Parathyroid adenoma (tissue), 2 donors: ENCODE results near the gene TDRD15.
A peak's percentile ranks its signal among the peaks of the same experiment; 100 is the strongest.

Experiments used
- H2AFZ ChIP-seq: fragments of 300-600 bp; sonication (generic); one replicate; pipeline ENCODE4 v1.7.0; 2017; ENCODE audit warnings: antibody characterized with exemption, mild to moderate bottlenecking
- H3K27ac ChIP-seq: fragments of 300-600 bp; sonication (generic); one replicate; pipeline ENCODE4 v1.7.0; 2017
- H3K27me3 ChIP-seq: fragments of 300-600 bp; sonication (generic); one replicate; pipeline ENCODE4 v1.7.0; 2017; ENCODE audit warnings: low read length; ENCODE audit not compliant: control insufficient read depth, insufficient read depth
- H3K36me3 ChIP-seq: fragments of 300-600 bp; sonication (generic); one replicate; pipeline ENCODE4 v1.7.0; 2017; ENCODE audit warnings: low read length; ENCODE audit not compliant: control insufficient read depth, insufficient read depth
- H3K4me1 ChIP-seq: fragments of 300-600 bp; sonication (generic); one replicate; pipeline ENCODE4 v1.7.0; 2017; ENCODE audit warnings: control low read depth
- H3K4me2 ChIP-seq: fragments of 300-600 bp; sonication (generic); one replicate; pipeline ENCODE4 v1.7.0; 2017; ENCODE audit warnings: low read length
- H3K4me3 ChIP-seq: fragments of 300-600 bp; sonication (generic); one replicate; pipeline ENCODE4 v1.7.0; 2017; ENCODE audit warnings: low read depth, low read length
- H3K79me2 ChIP-seq: fragments of 300-600 bp; sonication (generic); one replicate; pipeline ENCODE4 v1.7.0; 2017; ENCODE audit warnings: control low read depth
- H3K9ac ChIP-seq: fragments of 300-600 bp; sonication (generic); one replicate; pipeline ENCODE4 v1.7.0; 2017; ENCODE audit warnings: mild to moderate bottlenecking
- H3K9me3 ChIP-seq: fragments of 300-600 bp; sonication (generic); one replicate; pipeline ENCODE4 v1.7.0; 2017; ENCODE audit warnings: low read length; ENCODE audit not compliant: control insufficient read depth
- CTCF ChIP-seq: fragments of 300-600 bp; sonication (generic); IDR thresholded peaks from one replicate; pipeline ENCODE4 v1.7.0; 2017; ENCODE audit warnings: antibody characterized with exemption, mild to moderate bottlenecking
- donor health status: primary hyperparathyroidism.

The TDRD15 gene

GRCh38 chr2:21165350-21165749, 41.6 kb downstream of the TDRD15 start:
- no peak overlapping the region for H2AFZ ChIP-seq
- H3K79me2 ChIP-seq = no peaks in the 10 kb centered on the region
- H3K9me3 ChIP-seq = no peaks in the 10 kb centered on the region
- no peak overlapping the region for H3K9ac ChIP-seq
- no peaks in the 10 kb centered on the region for H3K4me1 ChIP-seq
- no peaks in the 10 kb centered on the region for H3K27me3 ChIP-seq
- no peak overlapping the region for H3K4me3 ChIP-seq
- H3K27ac ChIP-seq = no peak overlapping the region
- no peak for TF ChIP-seq CTCF
- no peaks in the 10 kb centered on the region for H3K36me3 ChIP-seq
- H3K4me2 ChIP-seq = no peak overlapping the region

- Histone ChIP-seq H3K27me3 (no peaks in the 10 kb centered on the region), H3K9me3 (no peaks in the 10 kb centered on the region), H3K9ac (no peak overlapping the region), H3K27ac (no peak overlapping the region), H3K79me2 (no peaks in the 10 kb centered on the region), H3K4me1 (no peaks in the 10 kb centered on the region), H2AFZ (peak overlapping the region; percentile 16), H3K4me2 (no peak overlapping the region), H3K36me3 (no peaks in the 10 kb centered on the region), H3K4me3 (no peak overlapping the region)
- no peak for TF ChIP-seq CTCF
These were observed 52.3 kb downstream of the TDRD15 start for GRCh38 chr2:21175895-21176646.

GRCh38 chr2:21181957-21182356, 58.2 kb downstream of the TDRD15 start:
- Histone ChIP-seq H3K27ac (no peak overlapping the region), H3K4me2 (no peak overlapping the region), H2AFZ (no peak overlapping the region), H3K27me3 (no peaks in the 10 kb centered on the region), H3K36me3 (no peaks in the 10 kb centered on the region), H3K9me3 (no peaks in the 10 kb centered on the region), H3K4me3 (no peak overlapping the region), H3K4me1 (no peaks in the 10 kb centered on the region), H3K79me2 (no peaks in the 10 kb centered on the region), H3K9ac (no peak overlapping the region)
- TF ChIP-seq CTCF = no peak

GRCh38 chr2:21183306-21183705, 59.5 kb downstream of the TDRD15 start:
- Histone ChIP-seq H3K79me2 (no peaks in the 10 kb centered on the region), H2AFZ (no peak overlapping the region), H3K4me3 (no peak overlapping the region), H3K9ac (no peak overlapping the region), H3K27me3 (no peaks in the 10 kb centered on the region), H3K4me1 (no peaks in the 10 kb centered on the region), H3K36me3 (no peaks in the 10 kb centered on the region), H3K9me3 (no peaks in the 10 kb centered on the region), H3K27ac (no peak overlapping the region), H3K4me2 (no peak overlapping the region)
- TF ChIP-seq CTCF = no peak

GRCh38 chr2:21183726-21184125, 60.0 kb downstream of the TDRD15 start:
- H3K27me3 ChIP-seq = no peaks in the 10 kb centered on the region
- no peaks in the 10 kb centered on the region for H3K79me2 ChIP-seq
- no peaks in the 10 kb centered on the region for H3K4me1 ChIP-seq
- no peak overlapping the region for H3K4me2 ChIP-seq
- no peak overlapping the region for H3K9ac ChIP-seq
- no peak for TF ChIP-seq CTCF
- H3K36me3 ChIP-seq = no peaks in the 10 kb centered on the region
- H3K27ac ChIP-seq = no peak overlapping the region
- no peaks in the 10 kb centered on the region for H3K9me3 ChIP-seq
- H2AFZ ChIP-seq = no peak overlapping the region
- no peak overlapping the region for H3K4me3 ChIP-seq
